ENCODE measurements around the gene CCDC187.

Gene CCDC187

GRCh38 chr9:136223871-136224640, 79.8 kb downstream of the CCDC187 start:
- no peak for DNase-seq (ENCODE audit: low read depth)

GRCh38 chr9:136222906-136223285, 81.0 kb downstream of the CCDC187 start:
- DNase-seq (ENCODE audit: low read depth), result no peak

- no peak for DNase-seq (ENCODE audit: low read depth)
These were observed 81.6 kb downstream of the CCDC187 start for GRCh38 chr9:136222166-136222905.

GRCh38 chr9:136220017-136220729, 83.7 kb downstream of the CCDC187 start:
- DNase-seq (ENCODE audit: low read depth), result no peak

GRCh38 chr9:136219276-136219675, 84.6 kb downstream of the CCDC187 start:
- DNase-seq (ENCODE audit: low read depth), result no peak

GRCh38 chr9:136218673-136219072, 85.2 kb downstream of the CCDC187 start:
- DNase-seq (ENCODE audit: low read depth), result no peak

GRCh38 chr9:136218271-136218670, 85.6 kb downstream of the CCDC187 start:
- no peak for DNase-seq (ENCODE audit: low read depth)

GRCh38 chr9:136216541-136217244, 87.2 kb downstream of the CCDC187 start:
- DNase-seq (ENCODE audit: low read depth), result no peak

GRCh38 chr9:136213733-136214132, 90.2 kb downstream of the CCDC187 start:
- no peak for DNase-seq (ENCODE audit: low read depth)

- no peak for DNase-seq (ENCODE audit: low read depth)
These were observed 91.4 kb downstream of the CCDC187 start for GRCh38 chr9:136212345-136212950.

- DNase-seq (ENCODE audit: low read depth), result no peak
These were observed 92.2 kb downstream of the CCDC187 start for GRCh38 chr9:136211441-136212344.

- no peak for DNase-seq (ENCODE audit: low read depth)
These were observed 92.9 kb downstream of the CCDC187 start for GRCh38 chr9:136211006-136211405.

- no peak for DNase-seq (ENCODE audit: low read depth)
These were observed 93.6 kb downstream of the CCDC187 start for GRCh38 chr9:136210276-136210675.

- no peak for DNase-seq (ENCODE audit: low read depth)
These were observed 94.1 kb downstream of the CCDC187 start for GRCh38 chr9:136209786-136210185.

GRCh38 chr9:136209232-136209631, 94.7 kb downstream of the CCDC187 start:
- DNase-seq (ENCODE audit: low read depth), result no peak

GRCh38 chr9:136208675-136209074, 95.2 kb downstream of the CCDC187 start:
- DNase-seq (ENCODE audit: low read depth), result no peak

- no peak for DNase-seq (ENCODE audit: low read depth)
These were observed 96.3 kb downstream of the CCDC187 start for GRCh38 chr9:136207616-136208015.

GRCh38 chr9:136206602-136207275, 97.2 kb downstream of the CCDC187 start:
- no peak for DNase-seq (ENCODE audit: low read depth)

- no peak for DNase-seq (ENCODE audit: low read depth)
These were observed 98.2 kb downstream of the CCDC187 start for GRCh38 chr9:136205707-136205992.
